GM19324 (cell line): ENCODE measurements around the gene PNMT.
"Not testable (repeated sequence)": the region's sequence is repeated elsewhere in the genome, so short reads cannot be mapped to it uniquely, and the experiment has no call there.

ENCODE experiments used
- ATAC-seq: cut with Tn5 transposase; IDR thresholded peaks from one replicate; pipeline ENCODE4 v1.9.1; 2021; ENCODE audit warnings: mild to moderate bottlenecking, moderate library complexity; ENCODE audit not compliant: unreplicated experiment, low FRiP score

Gene PNMT

GRCh38 chr17:39704821-39705551, 36.7 kb downstream of the PNMT start:
- ATAC-seq, result no peak

GRCh38 chr17:39705786-39706348, 37.6 kb downstream of the PNMT start:
- no peak for ATAC-seq

GRCh38 chr17:39706383-39706782, 38.1 kb downstream of the PNMT start:
- no peak for ATAC-seq

GRCh38 chr17:39706921-39707337, 38.7 kb downstream of the PNMT start:
- ATAC-seq, result no peak

- ATAC-seq, result no peak
Observed at GRCh38 chr17:39709319-39709997, 41.2 kb downstream of the PNMT start.

GRCh38 chr17:39709998-39710964, 42.0 kb downstream of the PNMT start:
- no peak for ATAC-seq

GRCh38 chr17:39711071-39711470, 42.8 kb downstream of the PNMT start:
- ATAC-seq, result not testable (repeated sequence)

GRCh38 chr17:39711851-39712250, 43.6 kb downstream of the PNMT start:
- no peak for ATAC-seq

- ATAC-seq, result no peak
Observed at GRCh38 chr17:39714234-39714633, 46.0 kb downstream of the PNMT start.

GRCh38 chr17:39715375-39716072, 47.3 kb downstream of the PNMT start:
- ATAC-seq, result no peak

- ATAC-seq, result no peak
Observed at GRCh38 chr17:39716073-39716818, 48.0 kb downstream of the PNMT start.

GRCh38 chr17:39716879-39717536, 48.8 kb downstream of the PNMT start:
- no peak for ATAC-seq

GRCh38 chr17:39717660-39718059, 49.4 kb downstream of the PNMT start:
- no peak for ATAC-seq

- ATAC-seq, result no peak
Observed at GRCh38 chr17:39719563-39720355, 51.5 kb downstream of the PNMT start.
